Astrocyte of the hippocampus (primary cell): ENCODE measurements around the gene CIT.

Experiments
- DNase-seq: peaks from one replicate; pipeline ENCODE4 v3.0.0; 2011; ENCODE audit warnings: low read depth, low spot score

Gene CIT

DNA sequence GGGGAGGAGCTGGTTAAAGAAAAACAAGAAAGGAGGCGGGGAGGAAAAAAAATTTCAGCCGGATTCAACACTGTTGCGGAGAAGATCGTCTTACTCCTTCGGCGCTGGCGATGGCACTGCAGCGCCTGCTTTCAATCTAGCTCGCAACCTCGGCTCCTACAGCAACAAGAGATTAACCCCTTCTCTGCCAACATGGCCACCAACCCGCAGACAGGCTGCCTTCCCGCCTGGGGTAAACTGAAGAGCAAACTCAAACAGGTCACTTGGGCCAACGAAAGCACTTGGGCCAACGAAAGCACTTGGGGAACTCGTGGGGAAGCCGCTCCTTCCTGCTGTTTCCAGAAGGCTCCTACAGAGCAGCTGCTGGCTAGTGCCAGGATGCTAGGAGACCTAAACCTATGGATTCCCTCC lies 73.7 kb downstream of the CIT start:
- peak; percentile 82 for DNase-seq

DNA sequence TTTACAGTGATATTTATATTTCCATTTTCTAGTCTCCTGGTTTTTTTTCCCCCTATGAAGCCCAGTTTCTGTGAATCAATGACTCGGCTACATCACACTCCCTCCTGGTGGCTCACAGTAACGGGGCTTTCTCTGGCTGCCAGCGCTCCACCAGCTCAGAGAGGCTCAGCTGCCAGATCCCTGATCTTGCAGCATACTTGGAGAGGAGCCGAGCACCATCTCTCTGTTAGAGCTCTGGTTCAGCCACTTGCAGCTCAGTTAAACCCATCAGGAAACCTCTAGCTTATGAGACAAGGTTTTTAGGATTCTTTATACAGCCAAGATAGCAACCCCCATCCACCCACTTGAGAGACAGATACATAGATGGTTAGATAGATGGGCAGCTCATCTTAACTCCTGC lies 74.6 kb downstream of the CIT start:
- peak; percentile 69 for DNase-seq

DNA sequence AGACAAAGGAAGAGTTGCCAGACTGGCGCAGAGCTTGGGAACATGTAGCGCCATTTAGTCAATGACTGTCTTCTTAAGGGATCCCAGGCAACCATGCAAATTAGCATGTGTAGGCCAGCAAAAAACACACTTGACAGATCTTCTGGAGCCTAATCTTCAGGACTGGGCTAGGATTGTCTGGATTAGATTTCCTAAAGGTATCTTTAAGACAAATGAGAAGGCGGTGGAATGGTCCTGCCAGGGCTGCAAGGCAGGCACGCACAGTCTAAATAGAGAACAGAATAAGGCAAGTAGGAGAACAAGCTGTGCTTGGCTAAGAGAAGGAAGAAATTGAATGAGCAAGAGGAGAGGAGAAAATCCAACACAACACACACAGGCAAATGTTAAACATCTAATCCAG lies 80.0 kb downstream of the CIT start:
- no peak for DNase-seq

DNA sequence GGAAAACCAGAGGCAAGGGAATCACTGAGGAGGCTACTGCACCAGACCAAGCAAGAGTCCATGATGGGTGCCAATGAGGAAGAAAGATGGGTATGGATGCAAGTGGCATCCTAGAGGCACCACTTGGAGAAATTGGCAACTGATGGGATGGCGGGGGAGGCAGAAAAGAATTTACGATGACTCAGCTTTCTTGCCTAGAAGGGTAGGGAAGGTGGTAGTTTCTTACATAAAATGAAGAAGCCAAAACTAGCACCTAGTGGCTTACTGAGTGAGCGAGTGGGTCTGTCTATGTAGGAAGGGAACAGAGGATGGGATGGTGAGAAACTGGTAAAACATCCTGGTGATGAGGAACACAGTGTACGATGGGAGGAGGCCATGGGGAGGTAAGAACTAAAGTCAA lies 80.8 kb downstream of the CIT start:
- no peak for DNase-seq

DNA sequence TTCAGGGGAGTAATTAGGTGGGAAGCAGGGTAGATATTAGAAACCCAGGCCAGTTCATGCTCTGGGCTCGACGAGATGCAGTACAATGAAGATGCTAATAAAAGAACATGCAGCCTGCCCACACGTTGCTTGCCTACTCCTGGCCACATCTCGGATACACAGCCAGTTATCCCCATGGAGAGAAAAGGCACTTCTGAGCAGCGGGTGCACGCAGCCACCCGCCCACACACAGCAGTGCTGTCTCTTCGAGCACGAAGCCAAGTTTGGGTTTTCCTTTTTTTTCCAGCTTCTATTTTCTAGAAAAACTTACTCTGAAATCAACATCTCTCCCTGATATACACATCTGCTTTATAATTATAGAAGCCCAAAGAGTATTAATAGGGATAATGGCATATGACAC lies 85.7 kb downstream of the CIT start:
- no peak for DNase-seq

DNA sequence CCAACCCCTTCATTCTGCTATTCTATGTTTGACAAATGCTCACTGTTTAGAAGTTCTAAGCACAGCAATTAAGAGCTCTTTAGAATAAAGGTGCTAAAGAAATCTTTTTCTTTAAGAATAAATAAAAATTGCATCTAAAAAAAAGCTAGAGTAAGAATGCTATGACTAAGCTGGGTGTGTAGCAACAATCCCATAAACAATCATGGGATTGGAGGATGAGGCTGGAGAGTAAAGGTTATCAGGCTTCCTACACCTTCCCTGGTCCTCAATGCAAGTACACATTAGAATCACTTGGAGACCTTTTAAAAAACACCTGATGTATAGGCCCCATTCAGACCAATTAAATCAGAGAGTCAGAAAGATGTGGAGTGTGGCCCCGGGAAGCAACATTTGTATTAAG lies 88.3 kb downstream of the CIT start:
- DNase-seq = no peak

DNA sequence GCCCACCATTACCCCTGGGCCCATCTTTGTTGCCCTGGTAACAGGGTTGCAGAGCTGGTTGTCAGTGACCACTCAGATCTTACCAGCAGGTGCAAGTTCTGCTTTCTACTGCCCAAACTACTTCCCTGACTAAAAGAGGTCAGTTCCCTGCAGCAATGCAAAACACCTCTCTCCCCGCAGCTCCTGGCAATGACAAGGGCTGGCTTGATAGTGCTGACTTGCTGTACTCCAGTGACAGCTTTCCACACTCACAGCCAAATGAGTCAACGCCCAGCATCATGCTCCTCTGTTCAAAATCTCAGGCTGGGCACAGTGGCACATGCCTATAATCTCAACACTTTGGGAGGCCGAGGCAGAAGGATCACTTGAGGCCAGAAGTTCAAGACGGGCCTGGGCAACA lies 90.6 kb downstream of the CIT start:
- no peak for DNase-seq

DNA sequence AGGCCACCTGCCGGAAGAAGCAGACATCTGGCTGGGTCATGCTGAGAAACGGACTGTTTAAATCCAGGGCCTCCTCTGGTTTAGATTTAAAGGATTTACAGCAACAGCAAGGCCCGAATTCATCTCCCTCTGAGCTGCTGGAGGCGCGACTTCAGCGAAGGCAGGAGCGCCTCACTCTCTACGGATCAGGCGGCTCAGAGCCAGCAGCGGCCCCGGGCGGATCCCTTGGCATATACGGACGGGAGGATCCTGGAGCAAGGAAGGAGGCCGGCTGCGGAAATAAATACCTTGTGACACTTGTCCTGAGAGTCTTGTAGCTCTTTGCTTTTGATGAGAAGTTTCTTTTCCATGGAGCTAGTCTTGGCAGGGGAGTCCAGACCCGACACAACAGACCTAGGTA lies 92.4 kb downstream of the CIT start:
- DNase-seq = no peak

DNA sequence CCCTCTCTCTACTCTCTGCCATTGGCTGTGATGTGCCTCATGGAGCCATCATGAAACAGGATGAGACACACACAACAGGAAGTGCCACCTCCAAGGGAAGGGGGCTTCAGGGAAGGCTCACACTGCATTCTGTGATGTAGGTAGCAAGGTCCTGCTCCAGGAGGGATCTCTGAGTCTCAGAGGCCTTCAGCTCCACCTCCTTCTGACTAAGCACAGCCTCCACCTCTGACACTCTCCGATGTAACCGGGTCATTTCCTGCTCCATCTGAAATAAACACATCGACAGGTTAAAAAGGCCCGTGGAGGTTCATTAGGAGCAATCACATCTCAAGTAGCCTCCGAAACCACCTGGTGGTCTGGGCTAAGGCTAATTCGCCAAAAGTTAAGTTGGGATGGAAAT lies 93.3 kb downstream of the CIT start:
- DNase-seq = no peak

DNA sequence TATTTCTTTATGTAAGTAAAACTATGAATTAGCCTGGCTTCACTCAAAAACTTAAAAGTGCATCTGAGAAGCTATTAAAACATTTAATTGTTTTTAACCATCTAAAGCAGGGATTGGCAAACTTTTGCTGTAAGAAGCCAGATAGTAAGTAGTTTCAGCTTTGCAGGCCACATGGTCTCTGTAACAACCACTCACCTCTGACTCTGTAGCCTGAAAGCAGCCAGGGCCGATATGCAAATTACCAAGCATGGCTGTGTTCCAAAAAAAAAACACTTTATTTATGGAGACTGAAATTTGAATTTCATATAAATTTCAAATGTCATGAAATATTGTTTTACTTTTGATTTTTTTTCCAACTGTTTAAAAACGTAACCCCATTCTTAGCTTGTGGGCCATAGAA lies 95.3 kb downstream of the CIT start:
- no peak for DNase-seq

DNA sequence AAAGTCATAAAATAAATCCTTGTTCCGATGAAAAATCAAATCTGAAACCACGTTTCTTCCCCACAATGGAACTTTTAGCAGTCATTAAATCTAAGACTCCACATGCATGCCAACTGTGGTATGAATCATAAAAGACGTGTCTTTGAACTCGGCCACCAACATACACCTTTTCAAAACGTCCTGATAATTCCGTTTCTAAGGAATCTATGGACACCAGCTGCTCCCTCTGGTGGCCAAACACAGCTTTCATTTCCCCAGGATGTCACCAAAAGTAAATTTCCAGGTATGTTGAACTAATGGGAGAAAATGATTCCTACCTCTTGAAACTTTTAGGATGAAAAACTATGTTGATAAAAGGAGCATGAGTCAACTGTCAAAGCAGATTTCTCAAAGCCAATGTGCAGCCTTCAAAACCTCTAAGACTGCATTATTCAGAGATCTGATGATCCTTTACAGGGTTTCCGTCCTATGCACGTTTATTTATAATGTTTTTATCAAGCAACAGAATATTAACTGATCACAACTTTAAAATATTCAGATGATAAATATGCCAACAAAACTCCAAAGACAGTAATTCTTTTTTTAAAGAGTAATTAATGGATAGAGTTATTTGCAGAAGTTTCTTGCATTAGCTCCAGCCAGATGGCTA lies 96.2 kb downstream of the CIT start:
- peak; percentile 74 for DNase-seq

DNA sequence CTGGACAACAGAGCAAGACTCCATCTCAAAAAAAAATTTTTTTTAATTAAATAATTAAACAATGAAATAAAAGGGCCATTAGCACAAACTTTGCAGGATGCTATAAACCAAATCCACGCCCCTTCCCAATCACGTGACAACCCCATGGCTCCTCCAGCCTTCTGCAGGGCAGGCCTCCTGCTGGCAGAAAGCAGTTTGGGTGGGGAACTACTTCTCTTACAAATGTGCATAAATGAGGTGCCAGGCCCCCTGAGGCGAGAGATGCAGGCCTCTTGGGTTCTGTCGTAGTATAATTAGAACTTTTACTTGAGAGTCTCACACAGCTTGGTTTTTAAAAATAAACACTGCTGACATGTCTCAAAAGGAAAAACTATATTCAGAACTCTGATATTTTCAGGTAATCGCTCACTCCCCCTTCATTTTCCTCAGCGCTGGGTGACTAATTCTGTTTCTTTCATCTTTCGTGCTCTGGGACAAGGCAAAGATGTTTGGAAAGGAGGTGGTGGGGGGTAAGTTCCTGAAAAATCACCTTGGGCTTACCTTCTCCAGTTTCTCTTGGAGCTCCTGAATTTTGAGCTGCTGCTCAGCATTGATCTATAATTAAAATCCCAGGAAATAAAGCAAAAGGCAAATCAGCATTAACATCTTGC lies 101.7 kb downstream of the CIT start:
- DNase-seq = no peak

DNA sequence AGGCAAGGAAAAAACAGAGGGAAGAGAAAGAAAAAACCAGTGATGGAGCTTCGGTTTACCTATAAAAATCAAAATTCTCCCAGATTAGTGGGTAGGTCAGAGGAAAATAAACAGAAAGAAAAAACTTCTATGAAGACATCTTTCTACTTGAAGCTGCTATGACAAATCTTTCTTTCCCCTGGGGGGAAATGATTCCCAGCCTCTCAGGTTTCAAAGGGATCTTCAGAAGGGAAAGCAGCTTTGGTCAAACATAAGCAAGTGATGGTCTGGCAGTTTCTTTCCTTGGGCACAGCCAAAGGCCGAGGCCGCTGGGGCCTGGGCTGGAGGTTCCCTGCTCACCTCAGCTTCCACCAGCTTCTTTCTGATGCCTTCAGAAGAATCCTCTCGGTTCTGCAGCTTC lies 104.7 kb downstream of the CIT start:
- no peak for DNase-seq

DNA sequence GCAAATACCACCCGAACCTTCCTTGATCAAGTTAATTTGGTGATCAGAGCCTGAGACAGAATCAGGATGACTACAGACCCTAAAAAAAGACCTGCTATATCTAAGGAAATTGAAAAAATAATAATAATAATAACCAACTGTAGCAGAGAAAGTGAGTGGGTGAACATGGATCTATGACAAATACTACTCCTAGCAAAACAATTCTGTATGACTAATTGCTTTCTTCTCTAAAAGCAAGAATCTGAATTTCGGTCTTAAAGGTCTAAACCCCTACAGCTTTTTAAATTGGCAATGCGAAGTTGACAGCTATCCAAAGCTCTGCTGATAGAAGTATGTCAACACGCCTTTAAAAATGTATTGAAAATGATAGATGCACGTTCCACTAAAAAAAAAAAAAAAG lies 107.0 kb downstream of the CIT start:
- DNase-seq = no peak

DNA sequence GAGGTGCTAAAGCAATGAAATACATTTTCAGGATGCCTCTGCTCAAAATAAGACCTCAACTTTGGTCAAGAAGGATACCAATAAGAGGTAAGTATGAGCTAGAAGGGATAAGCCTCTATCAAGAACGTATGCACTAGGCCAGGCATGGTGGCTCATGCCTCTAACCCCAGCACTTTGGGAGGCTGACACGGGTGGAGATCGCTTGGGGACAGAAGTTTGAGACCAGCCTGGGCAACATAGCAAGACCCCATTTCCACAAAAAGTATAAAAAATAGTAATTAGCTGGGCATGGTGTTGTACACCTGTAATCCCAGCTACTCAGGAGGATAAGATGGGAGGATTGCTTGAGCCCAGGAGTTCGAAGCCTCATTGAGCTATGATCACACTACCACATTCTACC lies 114.5 kb downstream of the CIT start:
- no peak for DNase-seq

DNA sequence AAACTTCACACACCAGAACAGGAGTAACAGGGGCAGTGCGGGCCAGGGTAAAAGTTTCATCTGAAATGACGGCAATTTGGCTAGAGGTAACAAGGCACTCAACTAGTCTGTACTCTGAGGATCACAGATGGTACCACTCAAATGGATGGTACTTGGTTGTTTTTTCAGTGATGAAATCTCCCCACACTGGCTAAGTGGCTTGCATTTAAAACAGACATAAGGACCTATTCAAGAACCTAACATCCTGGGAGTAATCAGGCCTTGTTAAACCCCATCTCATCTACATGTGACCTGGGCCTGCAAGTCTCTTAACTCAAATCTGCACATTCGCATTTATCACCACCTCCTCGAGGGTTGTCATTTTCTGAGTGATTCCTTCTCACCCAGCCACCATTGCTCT lies 118.4 kb downstream of the CIT start:
- no peak for DNase-seq

DNA sequence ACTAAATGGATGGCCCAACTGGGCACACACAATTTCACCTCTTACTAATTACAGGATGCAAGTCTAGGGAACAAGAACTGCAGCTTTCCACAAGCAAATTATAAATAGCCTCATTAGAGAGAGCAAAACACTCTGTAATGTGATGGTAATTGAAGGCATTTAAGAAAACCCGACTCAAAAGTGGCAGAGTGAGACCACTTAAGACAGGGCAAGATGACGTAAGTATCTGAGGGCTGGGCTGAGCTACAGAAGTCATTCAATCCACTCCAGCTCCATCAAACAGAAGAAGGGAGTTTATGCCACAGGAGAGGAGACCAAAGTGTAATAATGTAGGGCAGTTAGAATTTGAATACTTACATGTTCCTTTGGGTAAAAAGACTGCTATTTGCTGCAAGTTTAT lies 118.9 kb downstream of the CIT start:
- no peak for DNase-seq

DNA sequence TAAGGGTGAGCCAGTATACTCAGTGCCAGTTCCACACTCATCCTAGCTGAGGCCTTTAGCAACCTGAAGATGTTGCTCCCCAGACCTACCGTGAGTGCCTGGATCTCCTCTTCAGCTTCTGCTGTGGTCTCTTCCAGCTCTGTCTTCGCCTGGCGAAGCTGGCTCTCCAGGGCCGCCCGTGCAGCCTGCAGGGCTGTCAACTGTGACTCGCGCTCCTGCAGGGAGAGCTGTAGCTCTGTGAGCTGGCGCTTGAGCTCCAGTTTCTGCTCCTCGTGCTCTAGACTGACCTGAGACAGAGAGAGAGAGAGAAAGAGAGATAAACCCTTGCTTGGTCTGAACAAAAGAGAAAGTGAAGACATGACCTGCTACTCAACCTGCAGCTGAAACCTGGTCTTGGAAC lies 125.2 kb downstream of the CIT start:
- DNase-seq = no peak

DNA sequence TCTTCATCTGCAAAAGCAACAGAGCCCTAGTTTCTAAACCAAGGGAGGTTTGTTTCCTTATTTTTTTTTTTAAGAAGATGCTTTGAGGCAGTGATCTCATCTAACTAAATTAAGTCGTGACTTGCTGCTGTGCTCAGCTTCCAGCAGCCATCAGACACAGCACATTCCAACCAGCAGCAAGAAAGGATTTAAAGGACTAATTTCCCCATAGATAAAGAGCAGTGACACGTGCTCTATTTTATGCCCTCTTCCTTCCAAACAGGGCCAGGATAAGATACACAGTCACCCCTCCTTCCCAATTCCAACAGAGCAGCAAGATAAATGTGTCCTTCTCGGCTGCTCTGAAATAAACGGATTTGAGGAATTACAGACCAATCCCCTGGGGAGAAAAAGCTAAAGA lies 127.5 kb downstream of the CIT start:
- peak; percentile 26 for DNase-seq

DNA sequence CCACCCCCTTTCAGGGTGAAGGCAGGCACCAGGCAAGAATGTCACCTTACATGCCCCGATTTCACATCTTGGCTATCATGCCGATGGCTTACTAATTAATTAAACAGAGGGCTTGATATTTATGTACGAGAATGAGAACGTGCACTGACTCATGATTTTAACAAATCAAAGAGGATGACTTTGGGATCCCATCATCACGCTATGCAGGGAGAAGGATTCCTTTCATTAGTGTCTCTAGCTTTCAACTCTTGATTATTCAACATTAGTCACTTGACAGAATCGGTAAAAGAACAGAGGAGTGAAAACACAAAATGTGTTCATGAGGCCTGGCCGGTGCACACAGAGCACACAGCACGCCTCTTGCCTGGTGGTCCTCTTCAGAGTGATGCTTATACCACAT lies 128.6 kb downstream of the CIT start:
- DNase-seq = peak; percentile 33

DNA sequence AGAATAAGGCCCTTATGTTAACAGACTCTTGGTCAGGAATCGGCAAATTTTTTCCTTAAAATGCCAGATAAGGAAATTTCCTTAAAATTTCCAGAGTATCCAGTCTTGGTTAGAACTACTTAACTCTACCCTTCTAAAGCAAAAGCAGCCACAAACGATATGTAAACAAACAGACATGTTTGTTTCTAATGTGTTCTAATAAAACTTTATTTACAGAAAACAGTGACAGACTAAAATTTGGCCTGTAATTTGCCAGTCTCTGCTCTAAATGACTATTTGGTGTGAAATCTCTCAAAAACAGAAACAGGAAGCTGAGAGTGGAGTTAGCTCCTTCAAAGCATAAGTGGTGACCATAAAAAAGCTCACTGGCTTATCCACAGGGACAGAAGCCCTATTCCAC lies 131.0 kb downstream of the CIT start:
- no peak for DNase-seq

DNA sequence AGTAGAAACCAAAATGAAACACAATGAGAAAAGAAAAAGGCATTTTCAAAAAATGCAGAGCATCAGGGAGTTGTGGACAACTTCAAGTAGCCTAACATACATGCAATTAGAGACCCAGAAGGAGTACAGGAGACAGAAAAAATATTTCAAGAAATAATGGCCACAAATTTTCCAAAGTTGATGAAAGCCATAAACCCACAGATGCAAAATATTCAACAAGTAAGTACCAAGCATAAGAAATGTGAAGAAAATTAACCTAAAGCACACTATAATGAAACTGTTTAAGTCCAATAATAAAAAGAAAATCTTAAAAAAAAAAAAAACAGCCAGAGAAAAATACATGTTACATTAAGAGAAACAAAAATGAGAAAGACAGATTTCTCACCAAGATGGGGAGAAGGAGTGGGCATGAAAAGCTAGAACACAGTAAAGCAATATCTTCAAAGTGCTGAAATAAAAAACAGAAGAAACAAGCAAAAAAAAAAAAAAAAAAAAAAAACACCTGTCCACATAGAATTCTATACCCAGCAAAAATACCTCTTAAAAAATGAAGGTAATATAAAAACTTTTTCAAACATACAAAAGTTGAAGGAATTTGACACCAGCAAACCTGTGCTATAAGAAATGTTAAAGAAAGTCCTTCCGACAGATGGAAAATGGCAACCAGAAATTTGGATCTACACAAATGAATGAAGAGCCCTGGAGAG lies 132.1 kb downstream of the CIT start:
- DNase-seq = no peak

DNA sequence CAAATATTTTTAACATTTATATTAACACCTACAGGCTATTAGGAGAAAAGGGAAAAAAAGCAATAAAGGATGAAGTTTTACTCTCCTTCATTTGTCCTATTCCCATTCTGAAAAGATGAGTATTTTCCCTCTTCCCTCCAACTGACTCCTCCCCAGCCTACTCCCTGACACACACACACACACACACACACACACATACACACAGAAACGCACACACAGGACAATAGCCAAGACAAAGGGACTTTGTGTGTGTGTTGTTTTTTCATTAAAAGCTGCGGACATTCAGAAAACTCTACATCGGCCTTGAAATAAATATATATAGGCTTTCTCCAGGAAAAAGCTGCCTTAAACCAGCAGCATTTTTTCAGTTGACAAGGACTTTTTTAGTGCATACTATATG lies 134.4 kb downstream of the CIT start:
- DNase-seq = no peak
